Measurements from ENCODE around the gene OR51E1.

The OR51E1 gene

DNA sequence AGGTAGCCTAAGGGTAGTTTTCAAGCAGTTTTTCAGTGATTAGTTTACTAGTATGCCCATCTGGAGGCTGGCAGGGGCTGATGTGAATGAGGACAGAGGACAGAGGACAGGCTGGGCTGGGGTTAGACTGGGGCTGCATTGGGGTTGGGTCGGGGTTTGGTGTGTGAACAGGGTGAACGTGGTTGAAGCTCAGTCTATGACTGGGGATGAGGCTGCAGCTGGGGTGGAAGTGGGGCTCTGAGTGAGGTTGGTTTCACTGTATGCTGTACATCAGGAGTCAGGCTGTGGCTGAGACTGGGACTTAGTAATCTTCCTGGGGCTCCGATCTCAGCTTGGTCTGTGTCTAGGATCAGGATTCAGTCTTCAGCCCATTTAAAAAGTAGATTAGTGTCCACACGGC is 451 bp downstream of the OR51E1 start:
- no peak for DNase-seq (ENCODE audit: low read depth)
- TF ChIP-seq, protein P1, sequence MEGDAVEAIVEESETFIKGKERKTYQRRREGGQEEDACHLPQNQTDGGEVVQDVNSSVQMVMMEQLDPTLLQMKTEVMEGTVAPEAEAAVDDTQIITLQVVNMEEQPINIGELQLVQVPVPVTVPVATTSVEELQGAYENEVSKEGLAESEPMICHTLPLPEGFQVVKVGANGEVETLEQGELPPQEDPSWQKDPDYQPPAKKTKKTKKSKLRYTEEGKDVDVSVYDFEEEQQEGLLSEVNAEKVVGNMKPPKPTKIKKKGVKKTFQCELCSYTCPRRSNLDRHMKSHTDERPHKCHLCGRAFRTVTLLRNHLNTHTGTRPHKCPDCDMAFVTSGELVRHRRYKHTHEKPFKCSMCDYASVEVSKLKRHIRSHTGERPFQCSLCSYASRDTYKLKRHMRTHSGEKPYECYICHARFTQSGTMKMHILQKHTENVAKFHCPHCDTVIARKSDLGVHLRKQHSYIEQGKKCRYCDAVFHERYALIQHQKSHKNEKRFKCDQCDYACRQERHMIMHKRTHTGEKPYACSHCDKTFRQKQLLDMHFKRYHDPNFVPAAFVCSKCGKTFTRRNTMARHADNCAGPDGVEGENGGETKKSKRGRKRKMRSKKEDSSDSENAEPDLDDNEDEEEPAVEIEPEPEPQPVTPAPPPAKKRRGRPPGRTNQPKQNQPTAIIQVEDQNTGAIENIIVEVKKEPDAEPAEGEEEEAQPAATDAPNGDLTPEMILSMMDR (IDR thresholded peaks at IDR 0.05; ENCODE audit: control insufficient read depth, insufficient read depth, low read depth, low read length, missing control alignments), result no peak
- H3K4me3 ChIP-seq (ENCODE audit: control insufficient read depth, low read depth, low read length), result no peak overlapping the region

DNA sequence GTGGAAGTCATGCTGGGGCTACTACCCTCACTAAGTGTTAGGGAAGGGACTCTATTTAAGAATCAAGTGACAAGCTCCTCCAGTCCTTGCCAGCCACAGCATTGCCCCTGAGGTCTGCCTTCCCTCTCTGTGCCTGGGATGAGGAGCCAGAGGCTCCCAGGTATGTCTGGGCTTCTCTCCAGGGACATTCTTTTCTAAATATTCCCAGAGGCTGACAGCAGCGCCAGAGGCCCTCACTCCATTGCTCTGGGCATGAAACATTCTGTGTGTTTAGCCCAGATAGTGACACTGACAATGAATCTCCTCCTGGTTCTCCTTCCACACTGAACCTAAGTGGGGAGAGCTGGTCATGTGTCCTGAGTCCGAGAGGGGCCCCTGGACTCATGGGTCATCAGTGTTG is 2.2 kb downstream of the OR51E1 start:
- DNase-seq (ENCODE audit: low read depth), result no peak
- H3K4me3 ChIP-seq (ENCODE audit: control insufficient read depth, low read depth, low read length), result no peak overlapping the region
- TF ChIP-seq, protein P1 (IDR thresholded peaks at IDR 0.05; ENCODE audit: control insufficient read depth, insufficient read depth, low read depth, low read length, missing control alignments), result no peak

DNA sequence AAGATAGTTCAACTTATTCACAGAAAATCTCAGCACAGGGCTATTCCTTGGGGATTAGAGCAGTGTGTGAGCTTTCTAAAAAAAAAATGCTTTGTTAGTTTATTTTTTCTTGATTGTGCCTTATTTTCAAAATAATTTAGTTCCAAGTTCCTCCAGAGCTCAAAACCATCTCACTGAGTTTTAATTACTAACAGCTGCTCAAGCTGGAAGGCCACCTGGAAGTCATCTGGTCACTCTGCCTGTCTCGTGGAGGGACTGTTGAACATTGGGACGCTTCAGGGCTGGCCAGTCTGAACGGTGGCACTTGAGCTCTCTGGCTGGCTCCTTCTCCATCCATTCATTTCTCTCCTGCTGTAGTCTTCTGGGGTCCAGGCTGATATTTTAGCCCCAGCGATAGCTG is 4.0 kb downstream of the OR51E1 start:
- TF ChIP-seq, protein P1 (IDR thresholded peaks at IDR 0.05; ENCODE audit: control insufficient read depth, insufficient read depth, low read depth, low read length, missing control alignments), result no peak
- no peak for DNase-seq (ENCODE audit: low read depth)
- H3K4me3 ChIP-seq (ENCODE audit: control insufficient read depth, low read depth, low read length), result no peak overlapping the region

DNA sequence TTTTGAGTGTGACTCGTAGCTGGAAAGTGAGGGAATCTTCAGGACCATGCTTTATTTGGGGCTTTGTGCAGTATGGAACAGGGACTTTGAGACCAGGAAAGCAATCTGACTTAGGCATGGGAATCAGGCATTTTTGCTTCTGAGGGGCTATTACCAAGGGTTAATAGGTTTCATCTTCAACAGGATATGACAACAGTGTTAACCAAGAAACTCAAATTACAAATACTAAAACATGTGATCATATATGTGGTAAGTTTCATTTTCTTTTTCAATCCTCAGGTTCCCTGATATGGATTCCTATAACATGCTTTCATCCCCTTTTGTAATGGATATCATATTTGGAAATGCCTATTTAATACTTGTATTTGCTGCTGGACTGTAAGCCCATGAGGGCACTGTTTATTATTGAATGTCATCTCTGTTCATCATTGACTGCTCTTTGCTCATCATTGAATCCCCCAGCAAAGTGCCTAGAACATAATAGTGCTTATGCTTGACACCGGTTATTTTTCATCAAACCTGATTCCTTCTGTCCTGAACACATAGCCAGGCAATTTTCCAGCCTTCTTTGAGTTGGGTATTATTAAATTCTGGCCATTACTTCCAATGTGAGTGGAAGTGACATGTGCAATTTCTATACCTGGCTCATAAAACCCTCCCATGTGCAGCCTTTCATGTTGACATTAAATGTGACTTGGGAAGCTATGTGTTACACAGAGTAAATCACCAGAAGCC is 11.0 kb downstream of the OR51E1 start:
- H3K4me3 ChIP-seq (ENCODE audit: control insufficient read depth, low read depth, low read length), result no peak overlapping the region
- no peak for DNase-seq (ENCODE audit: low read depth)
- TF ChIP-seq, protein P1 (IDR thresholded peaks at IDR 0.05; ENCODE audit: control insufficient read depth, insufficient read depth, low read depth, low read length, missing control alignments), result no peak

DNA sequence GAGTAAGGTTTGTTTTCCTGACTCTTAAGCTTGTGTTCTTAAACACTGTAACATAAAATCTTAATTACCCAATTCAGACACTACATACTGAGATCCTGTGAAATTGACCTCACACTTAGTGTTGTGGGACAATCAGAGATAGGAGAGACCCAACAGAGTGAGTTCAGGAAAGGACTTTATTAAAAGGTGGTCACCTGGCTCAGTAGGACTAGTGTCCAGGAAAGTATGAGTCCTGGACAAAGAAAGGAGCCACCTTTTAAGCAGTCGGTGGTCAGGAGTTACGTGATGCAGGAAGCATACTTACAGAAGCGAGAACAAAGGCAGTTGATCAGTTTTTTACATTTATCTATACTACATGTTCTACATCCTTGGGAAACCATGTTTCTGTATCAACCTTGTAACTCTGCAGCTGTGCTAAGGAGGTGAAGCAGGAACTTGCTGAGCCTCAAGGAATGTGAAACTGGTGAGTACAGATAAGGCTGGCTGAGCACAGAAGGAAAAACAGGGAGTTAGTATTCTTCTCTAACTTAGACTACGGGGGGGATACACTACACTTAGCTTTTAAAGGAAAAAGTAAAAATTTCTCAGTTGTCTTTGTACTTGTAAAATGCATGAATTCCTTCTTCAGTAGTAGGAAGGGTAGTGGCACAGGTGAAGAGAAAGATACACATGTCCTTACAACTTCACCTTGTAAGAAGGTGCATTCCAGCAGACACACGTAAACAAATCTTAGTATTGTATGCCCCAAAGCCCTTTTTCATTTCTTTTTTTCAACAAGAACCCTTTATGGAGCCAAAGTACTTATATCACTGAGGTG is 15.1 kb downstream of the OR51E1 start:
- DNase-seq (ENCODE audit: low read depth), result no peak
- TF ChIP-seq, protein P1 (IDR thresholded peaks at IDR 0.05; ENCODE audit: control insufficient read depth, insufficient read depth, low read depth, low read length, missing control alignments), result no peak
- no peak overlapping the region for H3K4me3 ChIP-seq (ENCODE audit: control insufficient read depth, low read depth, low read length)

DNA sequence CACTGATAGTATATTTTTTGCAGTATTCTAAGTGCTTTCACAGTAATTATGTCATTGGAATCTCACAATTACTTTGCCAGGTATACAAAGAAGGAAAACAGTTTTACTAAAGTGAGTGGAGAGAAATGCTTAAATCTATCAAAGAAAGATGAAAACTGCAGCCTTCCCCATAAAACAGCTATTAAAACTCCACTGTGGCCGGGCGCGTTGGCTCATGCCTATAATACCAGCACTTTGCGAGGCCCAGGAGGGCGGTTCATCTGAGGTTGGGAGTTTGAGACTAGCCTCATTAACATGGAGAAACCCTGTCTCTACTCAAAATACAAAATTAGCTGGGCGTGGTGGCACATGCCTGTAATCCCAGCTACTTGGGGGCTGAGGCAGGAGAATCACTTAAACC is 19.1 kb downstream of the OR51E1 start:
- TF ChIP-seq, protein P1 (IDR thresholded peaks at IDR 0.05; ENCODE audit: control insufficient read depth, insufficient read depth, low read depth, low read length, missing control alignments), result no peak
- DNase-seq (ENCODE audit: low read depth), result no peak
- H3K4me3 ChIP-seq (ENCODE audit: control insufficient read depth, low read depth, low read length), result no peak overlapping the region
